ENCODE data around the gene MIDN.
"Not testable (repeated sequence)": the region's sequence is repeated elsewhere in the genome, so short reads cannot be mapped to it uniquely, and the experiment has no call there.

MIDN gene

GRCh38 chr19:1233115-1233667, 15.2 kb upstream of the MIDN start:
- no peak for DNase-seq

DNA sequence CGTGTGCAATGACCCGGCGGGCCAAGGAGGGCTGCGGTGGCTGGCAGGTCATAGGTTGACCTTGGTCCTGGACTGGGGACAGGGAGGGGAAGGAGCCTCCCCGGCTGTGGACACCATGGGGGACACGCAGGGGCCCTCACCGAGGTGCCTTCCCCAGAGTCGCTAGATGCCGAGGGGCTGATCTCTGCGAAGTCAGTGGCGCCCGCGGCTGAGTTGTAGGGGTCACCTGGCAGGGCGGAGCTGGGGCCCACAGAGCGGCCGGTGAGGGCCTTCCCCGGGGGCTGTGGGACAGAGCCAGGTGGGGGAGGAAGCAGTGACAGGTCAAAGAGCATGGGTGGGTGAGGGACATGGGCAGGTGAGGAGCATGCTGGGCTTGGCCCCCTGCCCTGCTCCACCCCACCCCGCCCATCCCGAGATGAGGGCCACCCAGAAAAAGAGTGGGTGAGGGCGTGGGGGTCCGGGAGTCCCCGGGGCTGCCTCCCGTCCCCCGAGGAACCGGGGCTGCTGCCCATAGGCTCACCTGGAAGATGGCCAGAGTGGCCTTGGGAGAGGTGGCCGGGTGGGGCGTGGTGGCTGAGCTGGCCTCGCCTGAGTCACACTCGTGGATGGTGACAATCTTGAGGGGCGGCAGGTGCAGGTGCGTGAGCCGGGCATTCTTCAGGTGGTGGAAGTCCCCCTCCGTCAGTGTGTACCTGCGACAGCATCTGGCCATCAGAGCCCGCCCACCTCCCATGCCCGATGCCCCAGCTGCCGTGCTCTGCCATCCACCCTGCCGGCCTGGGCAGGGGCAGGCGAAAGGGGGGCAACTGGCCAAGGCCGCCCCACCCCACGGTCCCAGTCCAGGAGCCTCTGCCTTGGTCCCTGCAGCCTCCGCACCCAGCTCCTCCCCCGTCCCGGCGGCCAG, 14.1 kb upstream of the MIDN start:
- DNase-seq, result no peak

- no peak for DNase-seq
These were observed 13.4 kb upstream of the MIDN start for GRCh38 chr19:1234955-1235380.

DNA sequence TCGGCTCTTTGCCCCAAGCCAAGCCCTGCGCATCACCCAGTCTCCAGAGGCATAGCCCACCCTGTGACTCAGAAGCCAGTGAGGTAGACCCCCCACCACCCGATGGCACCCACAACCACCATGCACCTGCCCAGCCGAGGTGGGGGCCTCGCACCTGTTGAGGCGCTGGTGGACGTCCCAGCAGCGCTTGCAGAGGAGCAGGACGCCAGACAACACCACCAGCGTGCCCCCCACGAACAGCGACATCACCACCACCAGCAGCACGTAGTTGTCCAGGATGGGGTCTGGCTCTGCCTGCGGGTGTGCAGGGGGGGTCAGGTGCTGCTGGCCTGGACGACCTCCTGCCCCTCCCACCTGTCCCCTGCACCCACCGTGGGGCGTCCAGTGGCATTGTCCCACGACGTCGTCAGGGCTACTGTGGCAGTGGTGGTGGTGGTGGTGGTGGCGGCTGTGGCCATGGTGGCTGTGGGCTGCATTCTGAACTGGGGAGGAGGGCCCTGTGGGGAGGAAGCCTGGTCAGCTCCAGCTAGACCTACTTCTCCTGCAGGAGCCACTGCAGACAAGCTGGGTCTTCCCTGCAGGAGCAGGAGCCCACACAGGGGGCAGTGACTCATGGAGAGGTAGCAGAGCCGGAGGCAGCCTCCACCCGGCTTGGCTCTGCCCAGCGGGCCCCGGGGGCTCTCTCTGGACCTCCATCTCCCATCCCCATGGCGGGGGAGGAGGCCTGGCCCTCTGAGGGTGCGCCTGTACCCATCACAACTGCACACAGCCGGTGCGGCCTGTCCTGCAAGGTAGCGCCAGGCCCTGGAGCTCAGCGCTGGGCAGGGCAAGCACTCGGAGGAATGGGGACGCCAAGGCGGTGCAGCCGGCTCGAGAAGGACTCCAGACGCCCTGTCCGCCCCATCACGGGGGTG, 12.5 kb upstream of the MIDN start:
- DNase-seq, result no peak

DNA sequence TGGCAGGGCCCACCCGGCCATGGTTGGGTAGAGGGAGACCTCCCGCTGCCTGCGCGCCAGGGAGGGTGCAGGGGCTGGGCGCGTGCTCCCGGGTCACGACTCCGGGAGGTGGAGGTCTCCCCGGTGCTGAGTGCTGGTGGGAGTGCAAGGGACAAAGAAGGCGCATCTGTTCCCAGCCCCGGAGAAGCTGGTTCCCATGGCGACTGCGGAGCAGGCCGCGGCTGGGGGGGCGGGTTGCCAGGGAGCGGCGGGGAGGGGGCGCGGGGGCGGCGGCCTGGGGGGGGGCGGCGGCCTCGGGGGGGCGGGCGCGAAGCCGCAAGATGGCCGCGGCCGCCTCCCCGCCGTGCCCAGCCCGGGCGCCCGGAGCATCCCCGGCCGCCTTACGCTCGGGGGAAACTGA, 11.8 kb upstream of the MIDN start:
- DNase-seq, result no peak

GRCh38 chr19:1237027-1237659, 11.2 kb upstream of the MIDN start:
- no peak for DNase-seq

GRCh38 chr19:1237754-1238368, 10.5 kb upstream of the MIDN start, which contains the start of gene CBARP:
CBARP (minus strand) TSS chr19:1238005; CDS start chr19:1236100, 1,905 bp downstream.
- DNase-seq, result peak; percentile 39

DNA sequence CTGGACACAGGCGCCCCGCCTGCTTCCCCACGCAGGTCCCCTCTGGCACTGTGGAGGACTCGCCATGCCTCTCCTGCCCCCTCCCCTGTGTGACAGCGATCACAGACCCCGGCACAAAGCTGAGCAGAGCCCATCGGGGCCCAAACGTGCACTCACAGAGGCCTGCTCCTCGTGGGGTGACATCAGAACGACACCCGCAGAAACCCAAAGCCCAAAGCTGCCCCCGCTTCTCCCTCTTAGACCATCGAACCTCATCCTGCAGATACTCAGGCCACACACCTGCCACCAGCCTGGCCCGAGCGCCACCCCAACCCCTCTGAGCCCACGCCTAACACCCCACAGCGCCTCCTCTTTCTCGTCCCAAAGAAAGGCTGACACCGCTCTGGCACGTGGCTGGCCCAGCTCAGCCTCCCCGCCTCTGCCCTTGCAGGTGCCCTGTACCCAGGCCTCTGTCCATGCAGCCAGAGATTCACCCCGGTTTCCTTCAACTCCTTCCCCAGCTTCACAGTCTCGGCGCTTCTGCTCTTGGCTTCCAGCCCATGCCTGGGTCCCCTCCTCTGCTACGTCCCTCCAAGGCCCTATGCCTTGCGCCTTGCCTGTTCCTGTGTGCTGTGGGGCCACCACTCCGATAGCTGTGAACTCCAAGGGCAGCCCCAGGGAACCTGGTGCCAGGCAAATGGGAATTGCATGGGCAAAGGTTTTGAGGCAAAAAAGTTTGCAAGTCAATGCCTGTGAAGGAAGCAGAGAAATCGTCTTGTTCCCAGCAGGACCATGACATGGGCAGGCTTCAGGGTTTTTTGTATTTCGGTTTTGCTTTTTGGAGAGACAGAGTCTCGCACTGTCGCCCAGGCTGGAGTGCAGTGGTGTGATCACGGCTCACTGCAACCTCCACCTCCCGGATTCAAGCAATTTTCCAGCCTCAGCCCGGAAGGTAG, 9.7 kb upstream of the MIDN start:
- DNase-seq, result no peak

DNA sequence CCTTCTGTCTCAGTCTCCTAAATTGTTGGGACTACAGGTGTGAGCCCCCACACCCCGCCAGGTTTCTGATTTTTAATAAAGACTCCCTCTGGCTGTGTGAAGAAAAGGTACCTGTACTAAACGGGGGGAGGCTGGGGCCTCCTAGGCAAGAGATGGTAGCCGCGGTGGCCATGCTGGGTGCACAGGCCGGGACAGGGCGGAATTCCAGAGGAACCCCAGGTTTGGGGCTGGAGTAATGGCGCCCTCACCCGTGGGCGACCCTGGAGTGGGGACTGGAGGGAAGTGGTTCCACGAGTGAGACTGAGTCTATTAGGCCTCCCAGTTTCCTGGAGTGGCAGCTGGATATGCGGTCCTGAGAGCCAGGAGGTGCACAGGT, 9.0 kb upstream of the MIDN start:
- DNase-seq, result no peak

DNA sequence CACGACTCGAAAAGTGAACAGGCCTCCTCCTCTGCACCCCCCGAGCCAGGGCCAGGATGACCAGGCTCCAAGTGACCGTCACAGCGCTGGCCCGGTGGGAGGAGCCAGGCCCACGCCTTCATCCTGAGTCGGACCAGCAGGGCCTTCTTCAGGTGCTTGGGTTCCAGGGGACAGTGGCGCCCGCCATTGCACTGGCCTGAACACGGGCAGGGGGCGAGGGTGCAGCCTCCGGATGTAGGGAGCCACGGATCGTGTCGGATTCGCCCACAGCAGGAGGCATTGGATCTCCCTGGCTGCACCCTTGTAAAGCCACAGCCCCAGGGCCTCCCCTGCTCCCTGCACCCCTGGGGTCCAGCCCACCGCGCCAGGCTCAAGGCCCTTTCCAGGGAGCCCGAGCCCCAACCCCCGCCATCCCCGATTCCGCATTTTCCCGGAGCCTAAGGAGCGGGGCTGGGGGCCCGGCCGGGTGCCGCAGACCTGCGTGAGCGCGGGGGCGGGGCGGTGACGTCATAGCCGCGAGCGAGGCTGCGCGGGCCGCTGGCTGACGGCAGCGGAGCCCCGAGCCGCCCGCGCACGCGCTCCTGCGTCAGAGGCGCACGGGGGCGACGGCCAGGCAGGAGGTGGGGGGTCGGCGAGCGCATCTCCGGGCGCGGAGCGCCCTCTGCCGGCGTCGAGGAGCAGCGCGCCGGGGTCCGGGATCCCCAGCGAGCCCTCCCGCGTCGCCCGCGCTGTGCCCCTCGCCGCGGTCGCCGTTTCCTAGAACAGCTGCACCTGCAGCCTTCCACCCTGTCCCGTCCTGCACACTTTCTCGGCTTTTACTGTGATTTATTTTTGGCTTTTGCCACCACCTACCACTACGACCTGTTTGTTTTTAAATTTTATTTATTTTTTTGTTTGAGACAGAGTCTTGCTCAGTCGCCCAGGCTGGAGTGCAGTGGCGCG, 8.3 kb upstream of the MIDN start:
- peak; percentile 93 for DNase-seq

GRCh38 chr19:1240925-1241324, 7.5 kb upstream of the MIDN start:
- no peak for DNase-seq

GRCh38 chr19:1241417-1242095, 6.8 kb upstream of the MIDN start, which contains the start of gene ATP5F1D:
ATP5F1D (plus strand) TSS chr19:1241751; CDS start chr19:1241851, 100 bp downstream.
- peak; percentile 93 for DNase-seq

DNA sequence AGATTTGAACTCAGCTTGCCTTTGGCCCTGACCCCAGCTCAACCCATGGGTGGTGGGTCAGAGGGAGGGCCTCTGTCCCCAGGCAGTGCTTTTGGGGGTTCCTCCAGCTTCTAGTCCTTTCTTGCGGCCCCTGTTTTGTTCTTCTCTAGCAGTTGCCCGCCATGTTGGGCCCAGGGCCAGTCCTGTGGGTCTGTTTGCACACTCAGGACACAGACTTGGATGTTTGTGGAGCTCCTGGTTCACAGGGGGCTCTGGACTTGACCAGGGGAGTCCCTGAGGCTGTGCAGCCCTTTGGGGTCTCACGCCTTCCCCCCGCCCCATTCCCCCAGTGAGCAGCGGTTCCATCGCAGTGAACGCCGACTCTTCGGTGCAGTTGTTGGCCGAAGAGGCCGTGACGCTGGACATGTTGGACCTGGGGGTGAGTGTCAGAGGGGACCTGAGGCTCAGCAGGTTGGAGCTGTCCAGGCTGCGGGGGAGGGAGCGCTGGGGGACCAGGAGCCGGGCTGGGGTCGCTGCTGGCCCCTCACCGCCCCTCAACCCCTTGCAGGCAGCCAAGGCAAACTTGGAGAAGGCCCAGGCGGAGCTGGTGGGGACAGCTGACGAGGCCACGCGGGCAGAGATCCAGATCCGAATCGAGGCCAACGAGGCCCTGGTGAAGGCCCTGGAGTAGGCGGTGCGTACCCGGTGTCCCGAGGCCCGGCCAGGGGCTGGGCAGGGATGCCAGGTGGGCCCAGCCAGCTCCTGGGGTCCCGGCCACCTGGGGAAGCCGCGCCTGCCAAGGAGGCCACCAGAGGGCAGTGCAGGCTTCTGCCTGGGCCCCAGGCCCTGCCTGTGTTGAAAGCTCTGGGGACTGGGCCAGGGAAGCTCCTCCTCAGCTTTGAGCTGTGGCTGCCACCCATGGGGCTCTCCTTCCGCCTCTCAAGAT, 4.4 kb upstream of the MIDN start:
- DNase-seq, result peak; percentile 88

DNA sequence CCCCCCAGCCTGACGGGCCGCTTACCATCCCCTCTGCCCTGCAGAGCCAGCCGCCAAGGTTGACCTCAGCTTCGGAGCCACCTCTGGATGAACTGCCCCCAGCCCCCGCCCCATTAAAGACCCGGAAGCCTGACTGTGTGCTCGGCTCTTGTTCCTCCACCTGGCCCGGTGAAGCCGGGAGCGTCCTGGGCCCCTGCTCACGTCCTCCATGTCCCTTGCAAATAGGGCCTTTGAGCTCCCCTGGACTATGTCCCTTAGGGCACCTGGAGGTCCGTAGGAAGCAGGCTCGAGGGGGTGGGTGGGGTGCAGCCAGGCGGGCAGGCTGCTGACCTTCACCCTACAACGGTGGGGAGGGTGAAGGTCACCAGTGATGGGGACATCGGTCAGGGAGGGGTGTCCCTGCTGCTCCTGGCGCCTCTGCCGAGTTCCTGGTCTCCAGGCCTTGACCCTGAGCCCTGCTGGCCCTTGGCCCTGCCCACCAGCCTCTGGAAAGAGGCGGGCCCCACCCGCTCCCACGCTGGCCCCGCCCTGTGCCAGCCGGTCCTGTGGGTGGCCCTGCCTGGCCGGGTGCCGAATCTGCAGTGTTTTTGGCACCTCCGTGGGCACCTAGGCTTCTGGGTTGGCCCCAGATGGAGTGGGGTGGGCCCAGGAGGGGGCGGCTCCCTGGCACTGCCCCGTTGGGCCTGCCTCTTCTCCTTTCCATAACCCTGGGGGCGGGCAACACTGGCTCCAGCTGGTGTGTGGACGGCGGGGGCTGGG, 3.5 kb upstream of the MIDN start:
- peak; percentile 52 for DNase-seq

DNA sequence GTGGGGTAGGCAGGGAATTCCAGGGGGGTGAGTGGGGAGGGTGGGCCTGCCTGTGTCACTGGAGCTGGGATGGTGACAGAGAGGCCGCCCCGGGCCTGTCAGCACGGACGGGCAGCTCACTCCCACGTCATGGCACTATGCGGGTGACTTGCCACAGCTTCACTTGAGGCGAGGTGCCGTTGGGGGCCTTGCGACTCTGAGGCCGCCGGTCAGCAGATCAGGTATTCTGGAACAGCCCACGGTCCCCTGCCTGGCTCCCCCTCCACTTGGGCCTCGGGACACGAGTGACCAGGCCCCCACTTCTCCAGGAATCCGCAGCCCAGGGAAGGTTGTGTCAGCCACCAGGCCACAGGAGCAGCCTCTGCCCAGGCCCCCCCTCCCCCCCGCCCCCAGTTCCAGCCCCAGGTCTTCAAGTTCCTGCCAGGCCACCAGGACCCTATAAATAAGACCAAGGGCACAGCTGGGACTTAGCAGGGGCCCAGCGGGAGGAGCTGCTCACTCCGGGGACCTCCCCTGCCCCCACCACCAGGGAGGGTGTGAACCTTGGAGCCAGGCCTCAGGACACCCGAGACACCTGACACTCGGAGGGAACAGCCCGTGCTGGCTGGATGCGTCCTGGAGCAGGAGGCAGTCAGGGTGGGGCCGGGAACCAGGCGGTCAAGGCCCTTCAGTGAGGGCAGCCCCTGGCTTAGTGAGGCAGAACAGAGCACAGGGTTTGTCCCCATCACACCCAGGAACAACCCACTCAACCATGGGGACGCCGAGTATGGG, 2.7 kb upstream of the MIDN start:
- no peak for DNase-seq

GRCh38 chr19:1246265-1247087, 1.9 kb upstream of the MIDN start:
- not testable (repeated sequence) for DNase-seq

Data from CD4-positive, alpha-beta T cell treated with Interleukin-12 subunit alpha and Interleukin-12 subunit beta, for 1 hour (primary cell).